GM12873 (cell line): ENCODE data around the gene CEP295NL.

Source experiments
- TF ChIP-seq, protein P1 (sequence below): IDR thresholded peaks from 2 replicates; pipeline ENCODE4 v1.5.1; 2012; ENCODE audit warnings: low read depth, mild to moderate bottlenecking, moderate library complexity, low read length, control low read depth; ENCODE audit not compliant: insufficient read depth; ENCODE audit errors: missing control alignments

CEP295NL gene

DNA sequence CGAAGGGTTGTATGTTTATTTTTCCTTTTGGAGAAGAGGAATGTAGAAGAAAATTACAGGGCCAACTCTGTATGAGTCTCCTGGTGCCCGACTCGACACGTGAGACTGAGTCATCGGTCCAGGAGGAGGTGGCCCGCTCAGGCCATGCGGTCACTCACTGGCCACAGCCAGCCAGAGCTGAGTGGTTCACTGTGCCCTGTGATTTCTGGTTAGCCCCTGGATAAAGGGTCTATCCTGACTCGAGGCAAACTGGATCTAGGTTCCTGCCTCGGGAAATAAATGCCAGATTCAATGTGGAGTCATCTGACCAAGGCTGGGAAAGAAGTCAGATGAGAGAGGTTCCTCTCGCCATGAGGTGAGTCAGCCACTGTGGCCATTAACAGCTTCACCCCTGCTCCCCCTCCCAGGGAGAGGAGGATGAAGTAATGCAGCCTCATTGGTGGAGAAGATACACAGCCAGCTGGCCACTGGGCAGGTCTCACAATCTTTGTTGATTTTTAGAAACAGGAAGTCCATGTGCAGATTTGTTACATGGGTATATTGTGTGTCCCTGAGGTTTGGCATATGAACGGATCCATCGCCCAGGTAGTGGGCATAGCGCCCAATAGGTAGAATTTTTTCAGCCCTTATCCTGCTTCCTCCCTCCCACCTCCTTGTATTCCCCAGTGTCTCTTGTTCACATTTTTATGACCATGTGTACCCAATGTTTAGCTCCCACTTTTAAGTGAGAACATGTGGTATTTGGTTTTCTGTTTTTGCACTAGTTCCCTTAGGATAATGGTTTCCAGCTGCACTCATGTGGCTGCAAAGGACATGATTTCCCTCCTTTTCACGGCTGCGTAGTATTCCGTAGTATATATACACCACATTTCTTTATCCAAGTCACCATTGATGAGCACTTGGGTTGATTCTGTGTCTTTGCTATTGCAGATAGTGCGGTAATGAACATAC lies 40.7 kb downstream of the CEP295NL start:
- TF ChIP-seq, protein P1, sequence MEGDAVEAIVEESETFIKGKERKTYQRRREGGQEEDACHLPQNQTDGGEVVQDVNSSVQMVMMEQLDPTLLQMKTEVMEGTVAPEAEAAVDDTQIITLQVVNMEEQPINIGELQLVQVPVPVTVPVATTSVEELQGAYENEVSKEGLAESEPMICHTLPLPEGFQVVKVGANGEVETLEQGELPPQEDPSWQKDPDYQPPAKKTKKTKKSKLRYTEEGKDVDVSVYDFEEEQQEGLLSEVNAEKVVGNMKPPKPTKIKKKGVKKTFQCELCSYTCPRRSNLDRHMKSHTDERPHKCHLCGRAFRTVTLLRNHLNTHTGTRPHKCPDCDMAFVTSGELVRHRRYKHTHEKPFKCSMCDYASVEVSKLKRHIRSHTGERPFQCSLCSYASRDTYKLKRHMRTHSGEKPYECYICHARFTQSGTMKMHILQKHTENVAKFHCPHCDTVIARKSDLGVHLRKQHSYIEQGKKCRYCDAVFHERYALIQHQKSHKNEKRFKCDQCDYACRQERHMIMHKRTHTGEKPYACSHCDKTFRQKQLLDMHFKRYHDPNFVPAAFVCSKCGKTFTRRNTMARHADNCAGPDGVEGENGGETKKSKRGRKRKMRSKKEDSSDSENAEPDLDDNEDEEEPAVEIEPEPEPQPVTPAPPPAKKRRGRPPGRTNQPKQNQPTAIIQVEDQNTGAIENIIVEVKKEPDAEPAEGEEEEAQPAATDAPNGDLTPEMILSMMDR = no peak

DNA sequence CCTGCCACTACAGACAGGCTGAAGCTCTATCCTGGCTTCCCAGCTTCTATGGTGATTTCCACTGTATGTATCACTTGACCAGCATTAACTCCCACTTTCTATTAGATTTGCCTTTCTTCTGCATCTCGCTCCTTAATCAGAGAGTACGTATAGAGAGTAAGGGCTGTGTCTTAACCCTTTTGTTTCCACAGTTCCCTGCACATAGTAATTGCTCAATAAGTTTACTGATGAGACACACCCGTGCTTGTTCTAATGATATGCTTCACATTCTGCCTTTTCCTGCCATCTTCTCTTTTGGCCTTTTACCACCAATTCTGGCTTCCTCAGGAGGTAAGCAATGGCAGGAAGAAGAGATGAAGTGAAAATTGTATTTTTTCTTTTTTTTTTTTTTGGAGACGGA lies 41.8 kb downstream of the CEP295NL start:
- TF ChIP-seq, protein P1 = no peak

DNA sequence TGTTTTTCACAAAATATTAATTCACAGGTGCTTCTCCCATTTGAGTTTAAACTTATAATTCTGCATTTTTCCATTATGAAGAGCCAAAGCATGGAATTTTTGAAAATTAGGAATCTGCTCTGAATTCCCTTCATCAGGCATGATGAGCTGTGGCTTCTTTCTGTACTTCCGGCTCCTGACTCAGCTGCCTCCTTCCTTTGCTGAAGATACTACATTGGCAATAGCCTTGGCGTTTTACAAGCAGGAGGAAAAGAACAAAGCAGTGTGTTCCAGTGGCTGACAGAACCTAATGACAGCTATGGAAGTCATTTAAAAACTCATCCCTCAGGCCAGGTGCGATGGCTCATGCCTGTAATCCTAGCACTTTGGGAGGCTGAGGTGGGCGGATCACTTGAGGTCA lies 44.0 kb downstream of the CEP295NL start:
- TF ChIP-seq, protein P1 = no peak

DNA sequence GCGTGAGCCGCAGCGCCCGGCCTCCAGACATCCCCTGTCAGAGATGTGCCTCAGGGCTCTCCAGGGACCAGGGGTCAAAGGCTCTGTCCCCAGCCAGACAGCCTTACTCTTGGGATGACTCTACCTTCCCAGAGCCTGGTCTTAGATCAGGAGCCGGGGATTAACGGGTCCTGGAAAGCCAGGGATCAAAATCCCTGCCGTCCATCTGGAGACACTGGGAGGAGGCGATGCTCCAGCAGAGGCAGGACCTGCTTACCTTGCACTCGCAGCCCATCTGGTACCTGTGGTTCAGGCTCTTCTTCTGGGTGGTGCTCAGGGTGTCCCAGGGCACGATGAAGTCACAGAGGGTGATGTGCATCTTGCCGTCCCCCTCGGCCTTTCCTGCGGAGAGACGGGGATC lies 45.7 kb downstream of the CEP295NL start:
- TF ChIP-seq, protein P1 = no peak

DNA sequence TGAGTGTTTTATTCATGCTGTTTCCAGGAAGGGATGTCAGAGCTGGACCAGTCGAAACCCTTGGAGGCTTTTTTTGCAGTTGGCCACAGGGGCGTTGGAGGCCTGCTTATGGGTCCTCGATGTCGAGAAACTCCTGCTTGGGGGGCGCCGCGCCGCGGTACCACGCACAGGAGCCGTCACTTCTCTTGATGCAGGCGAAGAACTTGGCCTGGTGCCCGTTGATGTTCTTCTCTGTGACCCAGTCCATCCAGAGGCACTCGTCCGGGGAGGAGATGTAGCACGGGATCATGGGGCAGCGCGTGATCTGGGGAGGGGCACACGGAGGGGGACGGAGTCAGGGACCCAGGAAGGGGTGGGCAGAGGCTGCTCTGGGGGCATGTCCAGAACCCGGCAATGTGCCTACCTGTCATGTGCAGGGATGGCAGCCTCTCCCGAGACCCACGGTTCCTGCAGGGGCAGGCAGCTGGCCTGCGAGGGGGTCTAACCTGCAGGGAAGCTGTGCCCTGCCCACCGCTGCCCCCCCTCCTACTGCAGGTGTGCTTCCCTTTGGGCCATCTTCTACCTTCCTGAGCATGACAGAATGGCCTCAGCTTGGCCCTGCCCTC lies 47.3 kb downstream of the CEP295NL start:
- TF ChIP-seq, protein P1 = no peak

DNA sequence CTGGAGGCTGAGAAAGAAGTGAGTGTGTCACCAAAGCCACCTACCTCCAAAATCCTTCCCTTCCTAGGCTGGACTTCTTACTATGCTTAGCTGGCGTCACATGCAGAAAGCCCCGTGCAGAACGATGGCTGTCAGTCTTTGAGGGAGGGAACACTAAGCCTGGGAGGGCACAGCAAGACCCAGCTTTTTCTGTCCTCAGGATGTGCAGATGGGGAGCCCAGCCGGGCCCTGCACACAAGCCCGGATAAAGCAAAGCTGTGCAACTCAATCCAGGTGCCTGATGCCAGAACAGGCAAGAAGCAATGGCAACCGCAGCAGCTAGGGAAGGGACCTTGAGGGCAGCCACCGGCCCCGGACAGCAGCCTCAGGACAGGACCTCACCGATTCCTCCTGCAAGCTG lies 48.5 kb downstream of the CEP295NL start:
- TF ChIP-seq, protein P1 = no peak

DNA sequence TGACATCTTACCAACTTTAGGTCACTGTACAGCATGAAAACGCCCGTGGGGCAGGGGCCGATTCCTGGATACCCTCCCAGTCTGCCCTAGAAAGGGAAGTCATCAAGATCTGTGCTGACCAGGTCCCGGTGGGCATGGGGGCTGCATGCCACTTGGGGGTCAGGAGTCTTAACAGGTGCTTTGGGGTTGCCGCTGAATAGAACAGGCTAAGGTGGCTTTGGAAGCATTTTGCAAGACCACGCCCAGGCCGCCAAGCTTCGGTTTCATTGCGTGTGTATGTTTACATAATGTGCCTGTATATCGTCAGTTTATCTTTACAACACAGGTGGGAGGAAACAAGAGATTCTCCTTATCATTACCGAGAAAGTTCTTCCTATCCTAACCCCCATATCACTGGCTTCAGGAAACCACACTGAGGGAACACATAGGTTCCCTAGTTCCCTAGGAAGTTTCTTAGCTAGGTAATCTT lies 49.0 kb downstream of the CEP295NL start:
- TF ChIP-seq, protein P1 = no peak
